Lower leg skin (tissue), 3 donors: Measurements from ENCODE around the gene ZFAND2A.

Experiments used
- CTCF ChIP-seq, 3 donors: fragments of 450-650 bp; IDR thresholded peaks; one replicate each; pipeline ENCODE4 v1.5.1; 2016; ENCODE audit warnings: antibody characterized with exemption in 3 of 3, mild to moderate bottlenecking in 3 of 3, moderate library complexity in 2 of 3
- POLR2A ChIP-seq, 2 donors: fragments of 450-650 bp; IDR thresholded peaks; one replicate each; pipeline ENCODE4 v1.6.1; 2016 to 2017; ENCODE audit warnings: antibody characterized with exemption in 2 of 2, mild to moderate bottlenecking in 1 of 2, moderate library complexity in 1 of 2

- TF ChIP-seq CTCF (IDR thresholded peaks at IDR 0.05) (no peak), POLR2A (IDR thresholded peaks at IDR 0.05) (no peak)
Measured at GRCh38 chr7:1121476-1121875, 38.5 kb downstream of the ZFAND2A start.
